Central memory CD4-positive, alpha-beta T cell (primary cell): Measurements from ENCODE around the gene C6orf47.

Experiments used
- DNase-seq: peaks from one replicate; pipeline ENCODE4 v3.0.0; 2022

C6orf47 gene

GRCh38 chr6:31687321-31687720, 26.7 kb upstream of the C6orf47 start:
- no peak for DNase-seq

GRCh38 chr6:31686483-31686882, 25.9 kb upstream of the C6orf47 start:
- no peak for DNase-seq

GRCh38 chr6:31683591-31683990, 23.0 kb upstream of the C6orf47 start:
- DNase-seq, result no peak

- DNase-seq, result peak; percentile 34
Observed at GRCh38 chr6:31681135-31681671, 20.6 kb upstream of the C6orf47 start.

GRCh38 chr6:31680226-31681134, 19.9 kb upstream of the C6orf47 start, which contains the start of gene LY6G5C:
LY6G5C (minus strand) TSS chr6:31681067; CDS start chr6:31680373, 694 bp downstream.
- DNase-seq, result peak; percentile 33

GRCh38 chr6:31677955-31678354, 17.4 kb upstream of the C6orf47 start:
- DNase-seq, result no peak

- DNase-seq, result no peak
Observed at GRCh38 chr6:31676904-31677303, 16.3 kb upstream of the C6orf47 start.

GRCh38 chr6:31676322-31676903, 15.8 kb upstream of the C6orf47 start:
- no peak for DNase-seq

GRCh38 chr6:31669676-31670075, 9.1 kb upstream of the C6orf47 start, which contains the start of gene LY6G5B:
LY6G5B (plus strand) TSS chr6:31669976; CDS start chr6:31670951, 975 bp downstream.
- DNase-seq, result no peak

- DNase-seq, result no peak
Observed at GRCh38 chr6:31666337-31666965, 5.9 kb upstream of the C6orf47 start.

GRCh38 chr6:31665501-31666336, 5.1 kb upstream of the C6orf47 start, which contains the start of gene CSNK2B:
CSNK2B (plus strand) TSS chr6:31666080; CDS start chr6:31666832, 752 bp downstream.
- peak; percentile 98 for DNase-seq

- peak; percentile 90 for DNase-seq
Observed at GRCh38 chr6:31664790-31665500, 4.4 kb upstream of the C6orf47 start, which contains the start of gene GPANK1. GPANK1 (minus strand) TSS chr6:31664997; CDS start chr6:31664478, 519 bp downstream.

- DNase-seq, result no peak
Observed at GRCh38 chr6:31663961-31664789, 3.6 kb upstream of the C6orf47 start.

- no peak for DNase-seq
Observed at GRCh38 chr6:31663126-31663960, 2.8 kb upstream of the C6orf47 start.

- no peak for DNase-seq
Observed at GRCh38 chr6:31662124-31662723, 1.6 kb upstream of the C6orf47 start.

- DNase-seq, result no peak
Observed at GRCh38 chr6:31661262-31662123, 915 bp upstream of the C6orf47 start.

- DNase-seq, result peak; percentile 23
Observed at GRCh38 chr6:31659649-31660380, 763 bp downstream of the C6orf47 start.
